Mesothelial cell of epicardium (in vitro differentiated cells): ENCODE measurements around the gene SREK1. TPM values are rescaled to one million over a fixed set of nuclear protein-coding genes. Genes with fewer than 3 reads are reported as not detected.

ENCODE experiments used
- DNase-seq, 2 experiments: peaks; one replicate each; pipeline ENCODE4 v3.0.0; 2021; ENCODE audit warnings: low spot score in 2 of 2; ENCODE audit not compliant: unreplicated experiment in 2 of 2
- H3K27ac Mint-ChIP-seq: 2 replicates; pipeline ENCODE4 v1.8.0; 2021; ENCODE audit warnings: mixed read lengths
- H3K27me3 Mint-ChIP-seq: 2 replicates; pipeline ENCODE4 v1.8.0; 2021; ENCODE audit warnings: low read depth, mixed read lengths
- H3K36me3 Mint-ChIP-seq: 2 replicates; pipeline ENCODE4 v1.8.0; 2021; ENCODE audit warnings: mixed read lengths
- H3K4me1 Mint-ChIP-seq: 2 replicates; pipeline ENCODE4 v1.8.0; 2021; ENCODE audit warnings: mixed read lengths
- H3K4me3 Mint-ChIP-seq: 2 replicates; pipeline ENCODE4 v1.8.0; 2021; ENCODE audit warnings: mild to moderate bottlenecking, moderate library complexity, mixed read lengths
- H3K9me3 Mint-ChIP-seq: 2 replicates; pipeline ENCODE4 v1.8.0; 2021; ENCODE audit warnings: mixed read lengths
- total RNA-seq: library from RNA; stranded (reverse); gene quantifications from 3 replicates; pipeline ENCODE4 v1.2.1, GENCODE V29; 2021
- TF ChIP-seq, protein P1 (sequence below): fragments of 200-600 bp; sonication (generic); IDR thresholded peaks from one replicate; pipeline ENCODE4 v1.5.0; 2021; ENCODE audit warnings: antibody characterized with exemption; ENCODE audit not compliant: unreplicated experiment

The SREK1 gene
- total RNA-seq, 1 donor from 2014 or later: 142 TPM

- H3K36me3 Mint-ChIP-seq: no peaks in the 10 kb centered on the region
- DNase-seq: no peak
Observed at GRCh38 chr5:66139318-66139712, 4.8 kb upstream of the SREK1 start.

GRCh38 chr5:66142417-66142816, 1.7 kb upstream of the SREK1 start:
- H3K27me3 Mint-ChIP-seq: peaks cover 14% of the 10 kb centered on the region
- no peaks in the 10 kb centered on the region for H3K36me3 Mint-ChIP-seq
- no peak overlapping the region for H3K4me3 Mint-ChIP-seq
- DNase-seq: no peak
- no peaks in the 10 kb centered on the region for H3K9me3 Mint-ChIP-seq
- TF ChIP-seq, protein P1, sequence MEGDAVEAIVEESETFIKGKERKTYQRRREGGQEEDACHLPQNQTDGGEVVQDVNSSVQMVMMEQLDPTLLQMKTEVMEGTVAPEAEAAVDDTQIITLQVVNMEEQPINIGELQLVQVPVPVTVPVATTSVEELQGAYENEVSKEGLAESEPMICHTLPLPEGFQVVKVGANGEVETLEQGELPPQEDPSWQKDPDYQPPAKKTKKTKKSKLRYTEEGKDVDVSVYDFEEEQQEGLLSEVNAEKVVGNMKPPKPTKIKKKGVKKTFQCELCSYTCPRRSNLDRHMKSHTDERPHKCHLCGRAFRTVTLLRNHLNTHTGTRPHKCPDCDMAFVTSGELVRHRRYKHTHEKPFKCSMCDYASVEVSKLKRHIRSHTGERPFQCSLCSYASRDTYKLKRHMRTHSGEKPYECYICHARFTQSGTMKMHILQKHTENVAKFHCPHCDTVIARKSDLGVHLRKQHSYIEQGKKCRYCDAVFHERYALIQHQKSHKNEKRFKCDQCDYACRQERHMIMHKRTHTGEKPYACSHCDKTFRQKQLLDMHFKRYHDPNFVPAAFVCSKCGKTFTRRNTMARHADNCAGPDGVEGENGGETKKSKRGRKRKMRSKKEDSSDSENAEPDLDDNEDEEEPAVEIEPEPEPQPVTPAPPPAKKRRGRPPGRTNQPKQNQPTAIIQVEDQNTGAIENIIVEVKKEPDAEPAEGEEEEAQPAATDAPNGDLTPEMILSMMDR: no peak
- H3K27ac Mint-ChIP-seq: no peak overlapping the region
- peaks cover 21% of the 10 kb centered on the region for H3K4me1 Mint-ChIP-seq

More at GRCh38 chr5:66139318-66139712, 4.8 kb upstream of the SREK1 start:
- Mint-ChIP-seq H3K27me3 (peaks cover 19% of the 10 kb centered on the region), H3K27ac (no peak overlapping the region), H3K4me1 (peaks cover 6% of the 10 kb centered on the region), H3K9me3 (no peaks in the 10 kb centered on the region), H3K4me3 (no peak overlapping the region)
- TF ChIP-seq, protein P1: no peak

GRCh38 chr5:66143473-66144073, 527 bp upstream of the SREK1 start:
- H3K4me1 Mint-ChIP-seq: peaks cover 24% of the 10 kb centered on the region
- H3K27me3 Mint-ChIP-seq: peaks cover 12% of the 10 kb centered on the region
- no peak for DNase-seq
- peak overlapping the region; percentile 88 for H3K4me3 Mint-ChIP-seq
- TF ChIP-seq, protein P1: no peak
- H3K27ac Mint-ChIP-seq: peak overlapping the region; percentile 98
- H3K36me3 Mint-ChIP-seq: no peaks in the 10 kb centered on the region
- H3K9me3 Mint-ChIP-seq: no peaks in the 10 kb centered on the region

GRCh38 chr5:66144834-66145390, 812 bp downstream of the SREK1 start:
- H3K27ac Mint-ChIP-seq: peak overlapping the region; percentile 98
- peak overlapping the region; percentile 88 for H3K4me3 Mint-ChIP-seq
- DNase-seq: no peak
- peaks cover 6% of the 10 kb centered on the region for H3K36me3 Mint-ChIP-seq
- peaks cover 24% of the 10 kb centered on the region for H3K4me1 Mint-ChIP-seq
- peaks cover 8% of the 10 kb centered on the region for H3K27me3 Mint-ChIP-seq
- peaks cover 4% of the 10 kb centered on the region for H3K9me3 Mint-ChIP-seq
- TF ChIP-seq, protein P1: no peak

GRCh38 chr5:66145737-66146136, 1.6 kb downstream of the SREK1 start:
- H3K9me3 Mint-ChIP-seq: peaks cover 9% of the 10 kb centered on the region
- peaks cover 24% of the 10 kb centered on the region for H3K4me1 Mint-ChIP-seq

More at GRCh38 chr5:66145737-66146136, 1.6 kb downstream of the SREK1 start:
- DNase-seq: no peak
- Mint-ChIP-seq H3K27me3 (peaks cover 8% of the 10 kb centered on the region), H3K36me3 (peaks cover 12% of the 10 kb centered on the region), H3K27ac (peak overlapping the region; percentile 98), H3K4me3 (peak overlapping the region; percentile 88)
- TF ChIP-seq, protein P1: no peak
